ENCODE measurements around the gene OCRL.

- TF ChIP-seq, protein P1, sequence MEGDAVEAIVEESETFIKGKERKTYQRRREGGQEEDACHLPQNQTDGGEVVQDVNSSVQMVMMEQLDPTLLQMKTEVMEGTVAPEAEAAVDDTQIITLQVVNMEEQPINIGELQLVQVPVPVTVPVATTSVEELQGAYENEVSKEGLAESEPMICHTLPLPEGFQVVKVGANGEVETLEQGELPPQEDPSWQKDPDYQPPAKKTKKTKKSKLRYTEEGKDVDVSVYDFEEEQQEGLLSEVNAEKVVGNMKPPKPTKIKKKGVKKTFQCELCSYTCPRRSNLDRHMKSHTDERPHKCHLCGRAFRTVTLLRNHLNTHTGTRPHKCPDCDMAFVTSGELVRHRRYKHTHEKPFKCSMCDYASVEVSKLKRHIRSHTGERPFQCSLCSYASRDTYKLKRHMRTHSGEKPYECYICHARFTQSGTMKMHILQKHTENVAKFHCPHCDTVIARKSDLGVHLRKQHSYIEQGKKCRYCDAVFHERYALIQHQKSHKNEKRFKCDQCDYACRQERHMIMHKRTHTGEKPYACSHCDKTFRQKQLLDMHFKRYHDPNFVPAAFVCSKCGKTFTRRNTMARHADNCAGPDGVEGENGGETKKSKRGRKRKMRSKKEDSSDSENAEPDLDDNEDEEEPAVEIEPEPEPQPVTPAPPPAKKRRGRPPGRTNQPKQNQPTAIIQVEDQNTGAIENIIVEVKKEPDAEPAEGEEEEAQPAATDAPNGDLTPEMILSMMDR (IDR thresholded peaks at IDR 0.05; ENCODE audit: insufficient read depth, low read depth, low read length) = no peak
- no peak for TF ChIP-seq EZH2 (IDR thresholded peaks at IDR 0.05; ENCODE audit: insufficient read depth, low read length)
Observed at GRCh38 chrX:129529685-129530281, 10.3 kb upstream of the OCRL start.
